Colonic mucosa (tissue), 4 donors: Measurements from ENCODE around the gene PIP4K2C. TPM values are rescaled to one million over a fixed set of nuclear protein-coding genes. Genes with fewer than 3 reads are reported as not detected.
A peak's percentile ranks its signal among the peaks of the same experiment; 100 is the strongest.
"Not testable (repeated sequence)": the region's sequence is repeated elsewhere in the genome, so short reads cannot be mapped to it uniquely, and the experiment has no call there.

Experiments used
- DNase-seq: peaks from one replicate; pipeline ENCODE4 v3.0.0-alpha.2; 2020
- H3K27ac ChIP-seq: fragments of 200-600 bp; one replicate; pipeline ENCODE4 v1.8.0; 2021
- H3K27me3 ChIP-seq: fragments of 200-600 bp; one replicate; pipeline ENCODE4 v1.8.0; 2021
- H3K36me3 ChIP-seq: fragments of 200-600 bp; one replicate; pipeline ENCODE4 v1.8.0; 2021
- H3K4me1 ChIP-seq: fragments of 200-600 bp; one replicate; pipeline ENCODE4 v1.8.0; 2021; ENCODE audit warnings: mild to moderate bottlenecking
- H3K4me3 ChIP-seq: fragments of 200-600 bp; one replicate; pipeline ENCODE4 v1.8.0; 2021
- H3K9ac ChIP-seq, 2 donors: one replicate each; pipeline ENCODE4 v1.7.0; 2013; ENCODE audit warnings: control low read depth in 2 of 2, low read depth in 2 of 2, low read length in 2 of 2
- H3K9me3 ChIP-seq: fragments of 200-600 bp; one replicate; pipeline ENCODE4 v1.8.0; 2021
- CTCF ChIP-seq: fragments of 200-600 bp; IDR thresholded peaks from one replicate; pipeline ENCODE4 v1.8.0; 2022; ENCODE audit warnings: antibody characterized with exemption, mild to moderate bottlenecking
- intact Hi-C: fragments of 100-400 bp; cut with DNase I; formaldehyde crosslinking; loops from one replicate; pipeline ENCODE4 v1.14.1; 2022
- total RNA-seq, 2 donors: library from RNA; stranded (reverse); fragmentation: NEBNext Ultra II Directional in 1 of 2; extraction: Animal tissue kit (Norgen Biotek cat#: 25700) in 1 of 2; gene quantifications; one replicate each; pipeline ENCODE4 v1.2.1, GENCODE V29; 2021
- donor health status: healthy.
- donor health status: DM: no; HTN: no; CAD: no.
- donor health status: DM: no; HTN: no; CAD: no.

The PIP4K2C gene
- total RNA-seq, 2 donors from 2014 or later, result 43.6 to 60.2 TPM

- TF ChIP-seq CTCF, result no peak
- no peak overlapping the region for H3K9ac ChIP-seq
- no peak for DNase-seq
- intact Hi-C loops, result loop anchor here (5.0 kb wide), 1 partner anchor 108 kb away; the partner anchor contains the start of gene OS9
- H3K27ac ChIP-seq, result no peak overlapping the region
- no peaks in the 10 kb centered on the region for H3K9me3 ChIP-seq
- no peaks in the 10 kb centered on the region for H3K27me3 ChIP-seq
- no peaks in the 10 kb centered on the region for H3K4me1 ChIP-seq
- no peak overlapping the region for H3K4me3 ChIP-seq
- no peaks in the 10 kb centered on the region for H3K36me3 ChIP-seq
Measured at GRCh38 chr12:57584690-57585089, 6.3 kb upstream of the PIP4K2C start.

- H3K36me3 ChIP-seq, result no peaks in the 10 kb centered on the region
- intact Hi-C loops, result no loop called here
- DNase-seq, result no peak
- no peaks in the 10 kb centered on the region for H3K27me3 ChIP-seq
- H3K27ac ChIP-seq, result no peak overlapping the region
- H3K9me3 ChIP-seq, result no peaks in the 10 kb centered on the region
- TF ChIP-seq CTCF, result no peak
- H3K4me1 ChIP-seq, result no peaks in the 10 kb centered on the region
- no peak overlapping the region for H3K4me3 ChIP-seq
- no peak overlapping the region for H3K9ac ChIP-seq
Measured at GRCh38 chr12:57585156-57585555, 5.8 kb upstream of the PIP4K2C start.

GRCh38 chr12:57586128-57586527 is 4.9 kb upstream of the PIP4K2C start:
- Histone ChIP-seq H3K9me3 (no peaks in the 10 kb centered on the region), H3K9ac (no peak overlapping the region), H3K4me3 (no peak overlapping the region), H3K36me3 (no peaks in the 10 kb centered on the region), H3K4me1 (no peaks in the 10 kb centered on the region), H3K27ac (no peak overlapping the region), H3K27me3 (no peaks in the 10 kb centered on the region)
- DNase-seq, result no peak
- TF ChIP-seq CTCF, result no peak
- intact Hi-C loops, result no loop called here

- no peaks in the 10 kb centered on the region for H3K4me1 ChIP-seq
- no peaks in the 10 kb centered on the region for H3K36me3 ChIP-seq
- intact Hi-C loops, result no loop called here
- no peak overlapping the region for H3K4me3 ChIP-seq
- H3K9ac ChIP-seq, result no peak overlapping the region
- no peaks in the 10 kb centered on the region for H3K27me3 ChIP-seq
- no peaks in the 10 kb centered on the region for H3K9me3 ChIP-seq
- TF ChIP-seq CTCF, result no peak
- no peak for DNase-seq
- H3K27ac ChIP-seq, result no peak overlapping the region
Measured at GRCh38 chr12:57586832-57587429, 4.1 kb upstream of the PIP4K2C start.

GRCh38 chr12:57588951-57589610 is 1.9 kb upstream of the PIP4K2C start:
- H3K27me3 ChIP-seq, H3K36me3 ChIP-seq, intact Hi-C loops, H3K9ac ChIP-seq, DNase-seq, H3K4me3 ChIP-seq, H3K9me3 ChIP-seq, H3K4me1 ChIP-seq, H3K27ac ChIP-seq: not testable (repeated sequence)

- Histone ChIP-seq H3K9ac (peak overlapping the region; percentile 45 to 87), H3K36me3 (no peaks in the 10 kb centered on the region), H3K27me3 (no peaks in the 10 kb centered on the region), H3K4me3 (peak overlapping the region; percentile 100), H3K4me1 (no peaks in the 10 kb centered on the region), H3K9me3 (no peaks in the 10 kb centered on the region), H3K27ac (no peak overlapping the region)
- intact Hi-C loops, result no loop called here
- no peak for TF ChIP-seq CTCF
- DNase-seq, result no peak
Measured at GRCh38 chr12:57590479-57590863, 521 bp upstream of the PIP4K2C start.
